Liver (tissue), 9 donors: Measurements from ENCODE around the gene CBX6. TPM values are rescaled to one million over a fixed set of nuclear protein-coding genes. Genes with fewer than 3 reads are reported as not detected.

Experiments used
- DNase-seq: peaks from one replicate; pipeline ENCODE4 v3.0.0-alpha.2; 2017; ENCODE audit warnings: low spot score
- H3K27ac ChIP-seq, 2 donors: one replicate each; pipeline ENCODE4 v1.7.0; 2013; ENCODE audit warnings: inconsistent platforms in 2 of 2, low read length in 2 of 2, control low read depth in 1 of 2, low read depth in 1 of 2, mild to moderate bottlenecking in 1 of 2
- H3K27me3 ChIP-seq, 4 donors: one replicate each; pipeline versions ENCODE4 v1.6.1 to v1.7.0; 2013; ENCODE audit warnings: low read length in 3 of 4, inconsistent platforms in 1 of 4, mild to moderate bottlenecking in 1 of 4, moderate library complexity in 1 of 4; ENCODE audit not compliant: control insufficient read depth in 4 of 4, insufficient read depth in 4 of 4
- H3K36me3 ChIP-seq, 4 donors: one replicate each; pipeline versions ENCODE4 v1.6.1 to v1.7.0; 2013; ENCODE audit warnings: low read length in 3 of 4, mild to moderate bottlenecking in 3 of 4, low read depth in 1 of 4, moderate library complexity in 1 of 4; ENCODE audit not compliant: control insufficient read depth in 4 of 4, insufficient read depth in 3 of 4
- H3K4me1 ChIP-seq, 4 donors: one replicate each; pipeline versions ENCODE4 v1.6.1 to v1.7.0; 2013; ENCODE audit warnings: low read length in 3 of 4, mild to moderate bottlenecking in 3 of 4, moderate library complexity in 1 of 4; ENCODE audit not compliant: control insufficient read depth in 4 of 4, insufficient read depth in 4 of 4
- H3K4me3 ChIP-seq, 3 donors: one replicate each; pipeline versions ENCODE4 v1.6.1 to v1.7.0; 2013; ENCODE audit warnings: low read length in 3 of 3, control low read depth in 1 of 3, low read depth in 1 of 3, mild to moderate bottlenecking in 1 of 3
- H3K9ac ChIP-seq, 2 donors: one replicate each; pipeline ENCODE4 v1.7.0; 2013; ENCODE audit warnings: low read length in 2 of 2, mild to moderate bottlenecking in 2 of 2, moderate library complexity in 2 of 2, control low read depth in 1 of 2, low read depth in 1 of 2
- H3K9me3 ChIP-seq, 4 donors: one replicate each; pipeline versions ENCODE4 v1.6.1 to v1.7.0; 2013; ENCODE audit warnings: low read length in 3 of 4; ENCODE audit not compliant: control insufficient read depth in 4 of 4
- ATF3 ChIP-seq: IDR thresholded peaks from 2 replicates; pipeline ENCODE4 v1.6.1; 2016; ENCODE audit warnings: antibody characterized with exemption
- CTCF ChIP-seq: fragments of 150-350 bp; IDR thresholded peaks from 2 replicates; pipeline ENCODE4 v1.5.1; 2017; ENCODE audit warnings: improper control_type of control experiment, low read depth, low read length; ENCODE audit not compliant: missing input control
- EGR1 ChIP-seq, 2 donors: IDR thresholded peaks; 2 replicates each; pipeline ENCODE4 v1.6.1; 2016 to 2018; ENCODE audit warnings: antibody characterized with exemption in 2 of 2, low read depth in 2 of 2
- FOXA1 ChIP-seq: IDR thresholded peaks from 2 replicates; pipeline ENCODE4 v1.6.1; 2016; ENCODE audit warnings: antibody characterized with exemption
- FOXA2 ChIP-seq: IDR thresholded peaks from 2 replicates; pipeline ENCODE4 v1.6.1; 2016; ENCODE audit warnings: antibody characterized with exemption
- GABPA ChIP-seq, 2 donors: IDR thresholded peaks in 1 of 2; conservative IDR thresholded peaks in 1 of 2; 2 replicates each; pipeline ENCODE4 v1.6.1; 2016; ENCODE audit warnings: antibody characterized with exemption in 2 of 2, mild to moderate bottlenecking in 1 of 2, moderate library complexity in 1 of 2
- HNF4A ChIP-seq, 2 donors: conservative IDR thresholded peaks; 2 replicates each; pipeline ENCODE4 v1.6.1; 2016; ENCODE audit warnings: antibody characterized with exemption in 2 of 2, mild to moderate bottlenecking in 2 of 2
- HNF4G ChIP-seq: IDR thresholded peaks from 2 replicates; pipeline ENCODE4 v1.6.1; 2016; ENCODE audit warnings: antibody characterized with exemption
- JUND ChIP-seq, 2 donors: IDR thresholded peaks; 2 replicates each; pipeline ENCODE4 v1.6.1; 2016; ENCODE audit warnings: antibody characterized with exemption in 2 of 2
- MAX ChIP-seq: IDR thresholded peaks from 2 replicates; pipeline ENCODE4 v1.6.1; 2016; ENCODE audit warnings: antibody characterized with exemption
- NR2F2 ChIP-seq: IDR thresholded peaks from 2 replicates; pipeline ENCODE4 v1.6.1; 2016; ENCODE audit warnings: antibody characterized with exemption
- RAD21 ChIP-seq, 2 donors: IDR thresholded peaks; 2 replicates each; pipeline ENCODE4 v1.6.1; 2016; ENCODE audit warnings: antibody characterized with exemption in 2 of 2, mild to moderate bottlenecking in 2 of 2
- REST ChIP-seq: IDR thresholded peaks from 2 replicates; pipeline ENCODE4 v1.6.1; 2016; ENCODE audit warnings: antibody characterized with exemption, mild to moderate bottlenecking
- RXRA ChIP-seq, 2 donors: IDR thresholded peaks; 2 replicates each; pipeline ENCODE4 v1.6.1; 2017 to 2018; ENCODE audit warnings: antibody characterized with exemption in 2 of 2, mild to moderate bottlenecking in 1 of 2
- SP1 ChIP-seq: IDR thresholded peaks from 2 replicates; pipeline ENCODE4 v1.6.1; 2018; ENCODE audit warnings: antibody characterized with exemption, mild to moderate bottlenecking
- TAF1 ChIP-seq: conservative IDR thresholded peaks from 2 replicates; pipeline ENCODE4 v1.6.1; 2016; ENCODE audit warnings: antibody characterized with exemption, mild to moderate bottlenecking
- YY1 ChIP-seq: IDR thresholded peaks from 2 replicates; pipeline ENCODE4 v1.6.1; 2016; ENCODE audit warnings: antibody characterized with exemption, mild to moderate bottlenecking
- ZBTB33 ChIP-seq: IDR thresholded peaks from 2 replicates; pipeline ENCODE4 v1.6.1; 2016; ENCODE audit warnings: antibody characterized with exemption
- WGBS: extraction: QIAGEN DNeasy Blood & Tissue Kit; methylation state at CpG from one replicate; pipeline ENCODE4 v1.1.7; 2013; 5-methylcytosine and 5-hydroxymethylcytosine counted together
- polyA plus RNA-seq, 2 donors: library from polyadenylated mRNA; stranded (reverse) in 1 of 2; unstranded in 1 of 2; fragments of 200-250 nt in 1 of 2; fragments of >200 nt in 1 of 2; fragmentation: Nextera tagmentation in 1 of 2; extraction: Ambion mirVana in 1 of 2; gene quantifications; one replicate each; pipeline versions ENCODE4 v1.2.1 to v1.2.3, GENCODE V29; 2013 to 2015
- total RNA-seq, 2 donors: library from RNA; depleted of rRNA; stranded (reverse); fragments of >200 nt; gene quantifications; one replicate each; pipeline ENCODE4 v1.2.3, GENCODE V29; 2014
- donor health status: healthy.
- donor health status: healthy.
- donor health status: healthy.
- donor health status: healthy.
- donor health status: healthy.

CBX6 gene
- total and polyA plus RNA-seq, 4 donors, result 7.3 to 11.0 (median 10.2) TPM

- Histone ChIP-seq H3K36me3 (no peaks in the 10 kb centered on the region), H3K4me1 (peaks cover 0 to 12% (median 7%) of the 10 kb centered on the region in 4 donors), H3K9me3 (no peaks in the 10 kb centered on the region), H3K27me3 (peaks cover 0 to 8% (median 1%) of the 10 kb centered on the region in 4 donors), H3K4me3 (peak overlapping the region in 1 of 3 donors; percentile 57), H3K27ac (no peak overlapping the region), H3K9ac (no peak overlapping the region)
- no peak for TF ChIP-seq ATF3
- no peak for TF ChIP-seq GABPA (IDR thresholded peaks at IDR 0.05 in 1 of 2, conservative IDR thresholded peaks at IDR 0.05 in 1 of 2)
- no peak for TF ChIP-seq JUND (IDR thresholded peaks at IDR 0.05)
- no peak for TF ChIP-seq FOXA2
- no peak for TF ChIP-seq SP1
- TF ChIP-seq HNF4A (conservative IDR thresholded peaks at IDR 0.05), result no peak
- no peak for TF ChIP-seq REST
- no peak for TF ChIP-seq NR2F2
- no peak for TF ChIP-seq EGR1 (IDR thresholded peaks at IDR 0.05; ENCODE audit: low read depth in 2 of 2)
- TF ChIP-seq HNF4G, result no peak
- no peak for TF ChIP-seq CTCF
- no peak for TF ChIP-seq MAX
- no peak for TF ChIP-seq ZBTB33
- no peak for TF ChIP-seq RXRA (IDR thresholded peaks at IDR 0.05)
- TF ChIP-seq FOXA1, result no peak
- no peak for TF ChIP-seq YY1
- no peak for TF ChIP-seq TAF1
- TF ChIP-seq RAD21 (IDR thresholded peaks at IDR 0.05), result no peak
- no peak for DNase-seq
- WGBS, result 25% methylated on average over 34 of the region's 34 CpGs
Observed at GRCh38 chr22:38842512-38843200, 29.4 kb downstream of the CBX6 start.
